H1 (cell line): Measurements from ENCODE around the gene ADD3. TPM values are rescaled to one million over a fixed set of nuclear protein-coding genes. Genes with fewer than 3 reads are reported as not detected.

ENCODE experiments used
- CTCF ChIA-PET: fragments of 300-600 bp; sonication (Branson Sonifier 250); formaldehyde crosslinking; loops from one replicate; lab custom pipeline; 2021; ENCODE audit not compliant: partially characterized antibody; lab: Charles Lee
- POLR2A ChIA-PET: fragments of 300-600 bp; sonication (Branson Sonifier 250); formaldehyde crosslinking; loops from one replicate; lab custom pipeline; 2021; ENCODE audit warnings: inconsistent platforms; ENCODE audit not compliant: partially characterized antibody; lab: Charles Lee
- DNase-seq, 2 experiments: peaks; one replicate each; pipeline versions ENCODE4 v3.0.0 to v3.0.0-alpha.2; 2010 to 2022; ENCODE audit warnings: low spot score in 2 of 2, low read depth in 1 of 2, mixed read lengths in 1 of 2
- FAIRE-seq: peaks from 2 replicates; lab custom pipeline; 2011; peaks lifted over from hg19 to GRCh38; lab: Jason Lieb, UNC
- H2AFZ ChIP-seq: 2 replicates; pipeline ENCODE4 v1.8.1; 2012; ENCODE audit warnings: low read length, inconsistent platforms
- H2AK5ac ChIP-seq: 2 replicates; pipeline ENCODE4 v1.6.1; 2013; ENCODE audit warnings: low read depth, low read length
- H2BK120ac ChIP-seq: replicated peaks from 2 replicates; pipeline ENCODE3; 2013; ENCODE audit warnings: low read depth, low read length, inconsistent platforms
- H2BK12ac ChIP-seq: 2 replicates; pipeline ENCODE4 v1.6.1; 2013; ENCODE audit warnings: low read depth, low read length
- H2BK15ac ChIP-seq: 2 replicates; pipeline ENCODE4 v1.6.1; 2013; ENCODE audit warnings: low read length
- H2BK20ac ChIP-seq: 2 replicates; pipeline ENCODE4 v1.6.1; 2013; ENCODE audit warnings: low read length
- H2BK5ac ChIP-seq: 2 replicates; pipeline ENCODE4 v1.6.1; 2013; ENCODE audit warnings: low read depth, low read length
- H3K14ac ChIP-seq: 2 replicates; pipeline ENCODE4 v1.6.1; 2013; ENCODE audit warnings: inconsistent platforms; ENCODE audit not compliant: insufficient read length
- H3K18ac ChIP-seq: 2 replicates; pipeline ENCODE4 v1.6.1; 2013; ENCODE audit warnings: low read length; ENCODE audit errors: extremely low read depth
- H3K23ac ChIP-seq: 2 replicates; pipeline ENCODE4 v1.6.1; 2013; ENCODE audit warnings: inconsistent platforms; ENCODE audit not compliant: insufficient read length
- H3K23me2 ChIP-seq: 2 replicates; pipeline ENCODE4 v1.6.1; 2013; ENCODE audit warnings: low read depth, low read length
- H3K27ac ChIP-seq: 2 replicates; pipeline ENCODE4 v1.6.1; 2011; ENCODE audit warnings: low read depth, low read length, inconsistent platforms
- H3K27me3 ChIP-seq, 4 experiments: replicated peaks in 1 of 4; 1 replicate in 1 of 4; 2 replicates in 3 of 4; pipeline versions ENCODE4 v1.6.1 to v1.8.1; 2011 to 2013; ENCODE audit warnings: low read length in 3 of 4, mild to moderate bottlenecking in 3 of 4, inconsistent platforms in 2 of 4, mixed read lengths in 2 of 4, moderate library complexity in 1 of 4; ENCODE audit not compliant: control insufficient read depth in 3 of 4, insufficient read depth in 3 of 4; ENCODE audit errors: extremely low read depth in 1 of 4
- H3K36me3 ChIP-seq, 4 experiments: 2 replicates each; pipeline versions ENCODE4 v1.6.1 to v1.8.1; 2011 to 2013; ENCODE audit warnings: mild to moderate bottlenecking in 4 of 4, low read length in 3 of 4, moderate library complexity in 2 of 4, control low read depth in 1 of 4, inconsistent platforms in 1 of 4; ENCODE audit not compliant: insufficient read depth in 4 of 4, control insufficient read depth in 2 of 4
- H3K4ac ChIP-seq: replicated peaks from 2 replicates; pipeline ENCODE3; 2013; ENCODE audit warnings: low read length, low read depth, mixed read lengths, inconsistent platforms; ENCODE audit not compliant: insufficient read length
- H3K4me1 ChIP-seq, 4 experiments: replicated peaks in 1 of 4; 1 replicate in 1 of 4; 2 replicates in 3 of 4; pipeline versions ENCODE4 v1.6.1 to v1.8.1; 2011 to 2013; ENCODE audit warnings: low read length in 3 of 4, inconsistent platforms in 2 of 4, mixed read lengths in 1 of 4; ENCODE audit not compliant: insufficient read depth in 4 of 4, control insufficient read depth in 3 of 4
- H3K4me2 ChIP-seq, 2 experiments: 2 replicates each; pipeline versions ENCODE4 v1.6.1 to v1.8.1; 2011 to 2013; ENCODE audit warnings: low read depth in 2 of 2, low read length in 2 of 2, control low read depth in 1 of 2, inconsistent platforms in 1 of 2, mild to moderate bottlenecking in 1 of 2; ENCODE audit not compliant: insufficient read depth in 1 of 2
- H3K4me3 ChIP-seq, 4 experiments: fragments of 200-600, 300-600 bp in 1 of 4; sonication (generic), shearing (Covaris generic), sonication (Bioruptor Twin) in 1 of 4; 2 replicates each; pipeline versions ENCODE4 v1.5.1 to v1.8.1; 2011 to 2016; ENCODE audit warnings: low read length in 4 of 4, low read depth in 3 of 4, control low read depth in 2 of 4, inconsistent platforms in 2 of 4, mild to moderate bottlenecking in 2 of 4, mixed read lengths in 1 of 4, moderate library complexity in 1 of 4; ENCODE audit not compliant: insufficient read depth in 2 of 4; ENCODE audit errors: extremely low read depth in 1 of 4
- H3K56ac ChIP-seq: replicated peaks from 2 replicates; pipeline ENCODE3; 2013; ENCODE audit warnings: low read depth, mild to moderate bottlenecking, mixed read lengths, low read length, inconsistent platforms; ENCODE audit not compliant: insufficient read length
- H3K79me1 ChIP-seq: 2 replicates; pipeline ENCODE4 v1.6.1; 2013; ENCODE audit warnings: low read depth, low read length, control low read depth
- H3K79me2 ChIP-seq, 2 experiments: 2 replicates each; pipeline versions ENCODE4 v1.6.1 to v1.8.1; 2012 to 2013; ENCODE audit warnings: low read length in 2 of 2, mild to moderate bottlenecking in 2 of 2, inconsistent platforms in 1 of 2; ENCODE audit not compliant: insufficient read depth in 2 of 2, control insufficient read depth in 1 of 2
- H3K9ac ChIP-seq, 4 experiments: replicated peaks in 1 of 4; 1 replicate in 1 of 4; 2 replicates in 3 of 4; pipeline versions ENCODE4 v1.6.1 to v1.8.1; 2011 to 2013; ENCODE audit warnings: low read depth in 3 of 4, low read length in 3 of 4, control low read depth in 2 of 4, mild to moderate bottlenecking in 2 of 4, moderate library complexity in 2 of 4, inconsistent platforms in 1 of 4; ENCODE audit errors: extremely low read depth in 1 of 4
- H3K9me3 ChIP-seq, 2 experiments: 2 replicates each; pipeline versions ENCODE4 v1.6.1 to v1.8.1; 2012 to 2013; ENCODE audit warnings: mild to moderate bottlenecking in 2 of 2, moderate library complexity in 2 of 2, control low read depth in 1 of 2, inconsistent platforms in 1 of 2, low read depth in 1 of 2, low read length in 1 of 2, mixed read lengths in 1 of 2; ENCODE audit not compliant: insufficient read depth in 2 of 2
- H4K20me1 ChIP-seq, 2 experiments: replicated peaks in 1 of 2; 2 replicates each; pipeline versions ENCODE3 to v1.8.1; 2011 to 2013; ENCODE audit warnings: inconsistent platforms in 2 of 2, low read length in 2 of 2, mild to moderate bottlenecking in 1 of 2; ENCODE audit not compliant: insufficient read depth in 2 of 2, control insufficient read depth in 1 of 2
- H4K5ac ChIP-seq: 2 replicates; pipeline ENCODE4 v1.6.1; 2013; ENCODE audit warnings: low read length, low read depth, mixed read lengths, inconsistent platforms; ENCODE audit not compliant: insufficient read length
- H4K8ac ChIP-seq: 2 replicates; pipeline ENCODE4 v1.8.0; 2013; ENCODE audit warnings: mild to moderate bottlenecking, moderate library complexity, low read length, inconsistent platforms; ENCODE audit not compliant: insufficient read depth; ENCODE audit errors: extremely low read depth
- H4K91ac ChIP-seq: replicated peaks from 2 replicates; pipeline ENCODE3; 2013; ENCODE audit warnings: low read length, mixed read lengths, inconsistent platforms; ENCODE audit not compliant: insufficient read length
- CEBPB ChIP-seq: IDR thresholded peaks from 2 replicates; pipeline ENCODE4 v1.6.1; 2012; ENCODE audit warnings: low read depth, low read length
- CTCF ChIP-seq, 3 experiments: IDR thresholded peaks; 1 replicate in 2 of 3; 2 replicates in 1 of 3; pipeline versions ENCODE4 v1.5.1 to v1.6.1; 2011; ENCODE audit warnings: low read length in 3 of 3, mild to moderate bottlenecking in 3 of 3, inconsistent platforms in 2 of 3, low read depth in 1 of 3, moderate library complexity in 1 of 3; ENCODE audit not compliant: insufficient read depth in 1 of 3; ENCODE audit errors: control extremely low read depth in 1 of 3
- EGR1 ChIP-seq: IDR thresholded peaks from 2 replicates; pipeline ENCODE4 v1.6.1; 2011; ENCODE audit warnings: low read depth, low read length, borderline replicate concordance
- EP300 ChIP-seq, 2 experiments: IDR thresholded peaks; 1 replicate in 1 of 2; 2 replicates in 1 of 2; pipeline ENCODE4 v1.6.1; 2011 to 2012; ENCODE audit warnings: low read depth in 2 of 2, low read length in 2 of 2, mild to moderate bottlenecking in 2 of 2, borderline replicate concordance in 1 of 2, inconsistent platforms in 1 of 2, moderate library complexity in 1 of 2
- KDM1A ChIP-seq: fragments of 200-600, 300-600 bp; sonication (generic); IDR thresholded peaks from 2 replicates; pipeline ENCODE4 v1.7.1; 2016; ENCODE audit warnings: mild to moderate bottlenecking, low read length, borderline replicate concordance
- MAFK ChIP-seq: IDR thresholded peaks from 2 replicates; pipeline ENCODE4 v1.6.1; 2012; ENCODE audit warnings: low read depth, mild to moderate bottlenecking, improper control_type of control experiment, low read length
- RXRA ChIP-seq: IDR thresholded peaks from 2 replicates; pipeline ENCODE4 v1.6.1; 2011; ENCODE audit warnings: low read depth, mild to moderate bottlenecking, low read length, moderate library complexity; ENCODE audit not compliant: insufficient read depth
- SP4 ChIP-seq: IDR thresholded peaks from 2 replicates; pipeline ENCODE4 v1.6.1; 2012; ENCODE audit warnings: low read length, inconsistent platforms
- USF2 ChIP-seq: IDR thresholded peaks from 2 replicates; pipeline ENCODE4 v1.6.1; 2011; ENCODE audit warnings: low read length, improper control_type of control experiment
- YY1 ChIP-seq: IDR thresholded peaks from 2 replicates; pipeline ENCODE4 v1.6.1; 2011; ENCODE audit warnings: low read depth, mild to moderate bottlenecking, low read length
- WGBS, 2 experiments: shearing (Covaris generic) in 1 of 2; methylation state at CpG; one replicate each; pipeline versions ENCODE4 v1.1.6 to v1.1.7; 2013 to 2015; ENCODE audit warnings: low lambda C conversion rate in 2 of 2, mixed read lengths in 2 of 2, inconsistent platforms in 1 of 2, low coverage in 1 of 2, missing lambda C conversion rate in 1 of 2; ENCODE audit not compliant: insufficient replicate concordance in 2 of 2, insufficient coverage in 1 of 2, insufficient read length in 1 of 2; ENCODE audit errors: extremely low coverage in 1 of 2, missing lambda C conversion rate in 1 of 2; 5-methylcytosine and 5-hydroxymethylcytosine counted together
- polyA plus RNA-seq, 7 experiments: library from polyadenylated mRNA; depleted of rRNA in 3 of 7; stranded (reverse) in 5 of 7; unstranded in 2 of 7; fragments of >200 nt in 5 of 7; fragments of 200-250 nt in 2 of 7; gene quantifications; 1 replicate in 5 of 7; 2 replicates in 1 of 7; 4 replicates in 1 of 7; pipeline versions ENCODE4 v1.2.1 to v1.2.3, GENCODE V29; 2011 to 2013; ENCODE audit warnings: missing spikeins in 2 of 7, mixed read lengths in 2 of 7
- total RNA-seq: library from RNA; stranded (reverse); fragmentation: NEBNext Ultra II Directional; extraction: Animal tissue kit (Norgen Biotek cat#: 25700); gene quantifications from 2 replicates; pipeline ENCODE4 v1.2.1, GENCODE V29; 2021

The ADD3 gene
- total and polyA plus RNA-seq, 2 of the 8 experiments (the other 6 are each of a cell fraction or from before 2014, with no cell fraction given): 44.7 to 85.6 TPM

DNA sequence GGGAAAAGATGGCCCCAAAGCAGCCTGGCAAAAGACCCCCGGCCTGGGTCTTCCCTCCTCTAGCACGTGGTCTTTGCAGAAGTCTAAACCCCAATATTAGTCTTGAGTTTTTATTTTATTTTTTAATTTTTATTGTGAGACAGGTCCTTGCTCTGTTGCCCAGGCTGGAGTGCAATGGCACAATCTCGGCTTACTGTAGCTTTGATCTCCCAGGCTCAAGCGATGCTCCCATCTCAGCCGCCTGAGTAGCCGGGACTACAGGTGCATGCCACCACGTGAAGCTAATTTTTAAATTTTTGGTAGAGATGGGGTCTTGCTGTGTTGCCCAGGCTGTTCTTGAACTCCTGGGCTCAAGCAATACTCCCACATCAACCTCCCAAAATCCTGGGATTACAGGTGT, 159.4 kb downstream of the ADD3 start:
- Histone ChIP-seq H3K4me2 (no peak overlapping the region), H3K23me2 (no peaks in the 10 kb centered on the region), H3K4me3 (no peak overlapping the region), H2BK15ac (no peak overlapping the region), H4K5ac (no peak overlapping the region), H4K91ac (no peak overlapping the region), H2AFZ (no peak overlapping the region), H3K14ac (no peak overlapping the region), H2BK5ac (no peak overlapping the region), H3K4me1 (peaks cover 4 to 25% (median 11%) of the 10 kb centered on the region in 4 experiments), H4K20me1 (peaks cover 0 to 34% of the 10 kb centered on the region in 2 experiments), H3K23ac (no peak overlapping the region), H4K8ac (no peak overlapping the region), H2AK5ac (no peak overlapping the region), H2BK20ac (no peak overlapping the region), H3K4ac (no peak overlapping the region), H3K9ac (no peak overlapping the region), H3K56ac (no peak overlapping the region), H3K36me3 (no peaks in the 10 kb centered on the region), H3K18ac (no peak overlapping the region), H2BK120ac (no peak overlapping the region), H3K79me2 (no peaks in the 10 kb centered on the region), H3K9me3 (no peaks in the 10 kb centered on the region), H3K79me1 (no peaks in the 10 kb centered on the region), H2BK12ac (no peak overlapping the region), H3K27me3 (peaks cover 65 to 96% (median 89%) of the 10 kb centered on the region in 4 experiments), H3K27ac (no peak overlapping the region)
- DNase-seq (peak in 1 of 2 experiments; percentile 16), FAIRE-seq (no peak)
- ChIA-PET POLR2A (interaction anchor here (0.8 to 2.0 kb wide), 3 partner anchors 12 to 41 kb away, joined by 3 to 5 read pairs (median 5); no protein-coding TSS in a partner anchor), CTCF (interaction anchor here (0.6 to 5.1 kb wide), 9 partner anchors 9 to 1394 kb away, joined by 3 to 33 read pairs (median 7); no protein-coding TSS in a partner anchor)
- WGBS, 2 experiments: 84% methylated on average over 7 of the region's 7 CpGs; no CpG with 5 or more reads in 1 of the 2 experiments
- TF ChIP-seq USF2: no peak
- TF ChIP-seq CTCF (IDR thresholded peaks at IDR 0.05; ENCODE audit: control extremely low read depth in 1 of 3, insufficient read depth in 1 of 3, low read depth in 1 of 3, low read length in 3 of 3): no peak
- no peak for TF ChIP-seq YY1
- TF ChIP-seq EP300 (IDR thresholded peaks at IDR 0.05; ENCODE audit: borderline replicate concordance in 1 of 2, low read depth in 2 of 2, low read length in 2 of 2): no peak
- no peak for TF ChIP-seq KDM1A
- TF ChIP-seq MAFK: no peak
- TF ChIP-seq CEBPB: no peak
- no peak for TF ChIP-seq RXRA
- no peak for TF ChIP-seq SP4
- TF ChIP-seq EGR1: no peak
